HG03575 (cell line): ENCODE measurements around the gene ACKR3.

ENCODE experiments used
- ATAC-seq: cut with Tn5 transposase; IDR thresholded peaks from one replicate; pipeline ENCODE4 v1.9.1; 2021; ENCODE audit not compliant: unreplicated experiment, insufficient number of reproducible peaks, low FRiP score; ENCODE audit errors: extremely low read depth

The ACKR3 gene

DNA sequence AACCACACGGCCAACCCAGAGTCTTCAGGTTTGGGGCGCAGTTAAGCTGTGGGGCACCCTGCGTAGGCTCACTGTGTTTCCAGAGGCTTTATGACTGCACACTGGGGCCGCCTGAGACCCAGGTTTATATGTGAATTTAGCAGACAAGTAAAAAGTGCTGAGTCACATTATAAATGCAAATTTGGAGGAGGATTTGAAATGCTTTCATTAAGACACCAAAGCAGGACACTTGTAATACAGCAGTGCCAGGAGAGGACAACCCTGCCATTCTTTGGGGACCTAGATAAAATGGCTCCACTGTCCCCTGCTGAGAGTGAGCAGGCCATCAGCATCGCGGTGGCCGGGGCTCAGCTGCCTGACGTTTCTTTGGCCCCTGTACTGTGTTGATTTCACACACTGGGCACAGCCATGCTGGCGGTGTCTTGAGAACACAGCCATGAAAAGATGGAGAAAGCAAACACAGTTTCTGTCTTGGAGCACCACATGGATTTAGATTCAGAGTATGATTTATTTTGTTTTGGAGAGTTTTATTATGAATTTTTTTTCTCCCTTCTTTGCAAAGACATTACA is 10.2 kb downstream of the ACKR3 start:
- ATAC-seq = no peak

DNA sequence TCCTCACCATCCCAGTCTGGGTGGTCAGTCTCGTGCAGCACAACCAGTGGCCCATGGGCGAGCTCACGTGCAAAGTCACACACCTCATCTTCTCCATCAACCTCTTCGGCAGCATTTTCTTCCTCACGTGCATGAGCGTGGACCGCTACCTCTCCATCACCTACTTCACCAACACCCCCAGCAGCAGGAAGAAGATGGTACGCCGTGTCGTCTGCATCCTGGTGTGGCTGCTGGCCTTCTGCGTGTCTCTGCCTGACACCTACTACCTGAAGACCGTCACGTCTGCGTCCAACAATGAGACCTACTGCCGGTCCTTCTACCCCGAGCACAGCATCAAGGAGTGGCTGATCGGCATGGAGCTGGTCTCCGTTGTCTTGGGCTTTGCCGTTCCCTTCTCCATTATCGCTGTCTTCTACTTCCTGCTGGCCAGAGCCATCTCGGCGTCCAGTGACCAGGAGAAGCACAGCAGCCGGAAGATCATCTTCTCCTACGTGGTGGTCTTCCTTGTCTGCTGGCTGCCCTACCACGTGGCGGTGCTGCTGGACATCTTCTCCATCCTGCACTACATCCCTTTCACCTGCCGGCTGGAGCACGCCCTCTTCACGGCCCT is 11.2 kb downstream of the ACKR3 start:
- no peak for ATAC-seq

GRCh38 chr2:236581546-236581945 is 11.9 kb downstream of the ACKR3 start:
- ATAC-seq = no peak

GRCh38 chr2:236582968-236583367 is 13.3 kb downstream of the ACKR3 start:
- no peak for ATAC-seq

DNA sequence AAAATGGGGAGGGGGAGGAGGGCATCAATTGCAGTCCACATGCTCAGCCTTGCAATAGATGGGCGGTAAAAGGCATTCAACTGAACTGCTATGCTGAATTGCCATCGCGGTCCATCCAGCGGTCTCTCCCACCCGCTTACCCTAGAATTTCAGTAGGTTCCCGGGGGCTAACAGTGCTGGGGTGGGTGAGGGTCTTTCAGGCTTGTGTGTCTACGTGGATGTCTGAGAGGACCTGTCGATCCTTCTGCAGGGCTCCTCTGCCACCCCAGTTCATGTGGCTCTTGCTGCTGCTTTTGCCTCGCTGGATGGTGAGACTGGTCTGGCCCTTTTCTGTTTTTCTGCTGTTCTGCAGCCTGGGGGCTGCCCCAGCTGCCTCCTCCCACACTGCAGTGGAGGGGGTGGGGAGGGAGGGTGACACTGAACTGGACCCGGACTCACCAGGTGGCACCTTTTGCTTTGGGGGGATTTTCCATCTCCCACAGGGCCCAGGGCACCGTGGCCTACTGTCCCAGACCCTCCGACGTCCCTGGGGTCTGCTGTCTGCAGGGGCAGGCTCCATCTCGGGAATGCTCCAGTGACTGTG is 14.1 kb downstream of the ACKR3 start:
- no peak for ATAC-seq

DNA sequence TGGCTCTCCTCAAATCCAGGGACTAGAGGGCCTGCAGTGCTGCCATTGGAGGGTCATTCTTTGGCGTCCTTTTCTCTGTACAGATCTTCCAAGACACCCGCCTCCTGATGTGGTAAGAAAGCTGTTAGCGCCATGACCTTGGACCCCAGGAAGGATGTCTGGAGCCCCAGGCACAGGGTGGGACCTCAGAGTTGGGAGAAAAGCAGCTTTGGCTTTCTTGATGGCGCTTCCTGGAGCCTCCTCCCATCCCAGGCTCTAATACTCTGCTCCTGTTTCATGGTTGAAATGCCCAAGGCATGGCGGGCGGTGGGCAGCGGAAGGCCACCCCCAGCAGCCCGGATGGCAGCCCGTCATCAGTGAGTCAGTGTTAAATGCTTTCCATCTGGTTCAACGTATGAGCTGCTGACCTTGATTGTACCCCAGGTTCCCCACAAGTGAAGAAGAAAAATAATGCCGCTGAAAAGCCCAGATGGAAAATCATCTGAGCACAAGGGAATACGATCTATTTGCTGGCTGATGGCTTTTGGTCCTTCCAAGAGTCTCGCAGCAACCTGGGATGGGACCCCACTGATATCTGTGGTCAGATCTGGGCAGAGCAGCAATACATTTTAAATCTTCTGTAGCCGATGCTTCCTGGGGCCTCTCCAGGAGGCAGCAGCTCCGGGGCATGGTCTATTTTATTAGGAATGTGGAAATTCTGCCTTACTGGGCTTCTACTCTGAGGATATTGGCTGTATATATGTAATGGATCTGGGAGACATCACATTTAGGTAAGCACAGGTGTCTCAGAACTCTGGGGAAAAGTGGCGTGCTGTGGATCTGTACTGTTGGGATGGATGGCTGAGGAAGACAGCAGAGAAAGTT is 15.1 kb downstream of the ACKR3 start:
- ATAC-seq = no peak

GRCh38 chr2:236585966-236586365 is 16.3 kb downstream of the ACKR3 start:
- ATAC-seq = no peak

GRCh38 chr2:236587861-236588815 is 18.5 kb downstream of the ACKR3 start:
- ATAC-seq = no peak

GRCh38 chr2:236588932-236589592 is 19.4 kb downstream of the ACKR3 start:
- ATAC-seq = no peak

GRCh38 chr2:236590846-236591245 is 21.2 kb downstream of the ACKR3 start:
- no peak for ATAC-seq

GRCh38 chr2:236592821-236593220 is 23.2 kb downstream of the ACKR3 start:
- no peak for ATAC-seq

DNA sequence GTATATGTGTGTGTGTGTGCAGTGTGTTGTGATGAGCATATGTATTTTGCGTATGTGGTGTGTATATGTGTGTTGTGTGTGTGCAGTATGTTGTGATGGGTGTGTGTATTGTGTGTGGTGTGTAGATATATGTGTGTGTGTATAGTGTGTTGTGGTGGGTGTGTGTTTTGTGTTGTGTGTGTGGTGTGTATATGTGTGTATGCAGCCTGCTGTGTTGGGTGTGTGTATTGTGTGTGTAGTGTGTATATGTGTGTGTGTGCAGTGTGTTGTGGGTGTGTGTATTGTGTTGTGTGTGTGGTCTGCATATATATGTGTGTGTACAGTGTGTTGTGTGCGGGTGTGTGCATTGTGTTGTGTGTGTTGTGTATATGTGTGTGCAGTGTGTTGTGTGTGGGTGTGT is 23.9 kb downstream of the ACKR3 start:
- no peak for ATAC-seq

- ATAC-seq = no peak
Measured at GRCh38 chr2:236593956-236594355, 24.3 kb downstream of the ACKR3 start.

GRCh38 chr2:236597629-236598028 is 28.0 kb downstream of the ACKR3 start:
- ATAC-seq = no peak

GRCh38 chr2:236599059-236599458 is 29.4 kb downstream of the ACKR3 start:
- no peak for ATAC-seq

DNA sequence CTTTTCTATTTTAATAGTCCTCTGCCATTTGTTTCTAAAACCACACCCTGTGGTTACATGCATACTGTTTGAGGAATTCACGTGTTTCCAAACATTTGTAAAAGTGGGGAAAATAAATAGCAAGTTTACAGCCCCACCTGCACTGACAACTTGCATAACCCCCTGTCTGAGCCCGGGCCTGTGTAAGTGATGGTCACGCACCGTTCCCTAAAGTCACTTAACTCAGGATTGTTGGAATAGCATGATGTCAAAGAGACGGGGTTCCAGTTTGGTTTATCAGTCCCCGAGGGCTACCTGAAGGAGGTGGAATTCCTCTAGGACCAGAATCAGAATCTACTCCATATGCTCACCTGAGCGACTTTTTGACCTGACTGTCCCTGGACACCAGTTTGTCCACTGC is 30.5 kb downstream of the ACKR3 start:
- ATAC-seq = no peak

DNA sequence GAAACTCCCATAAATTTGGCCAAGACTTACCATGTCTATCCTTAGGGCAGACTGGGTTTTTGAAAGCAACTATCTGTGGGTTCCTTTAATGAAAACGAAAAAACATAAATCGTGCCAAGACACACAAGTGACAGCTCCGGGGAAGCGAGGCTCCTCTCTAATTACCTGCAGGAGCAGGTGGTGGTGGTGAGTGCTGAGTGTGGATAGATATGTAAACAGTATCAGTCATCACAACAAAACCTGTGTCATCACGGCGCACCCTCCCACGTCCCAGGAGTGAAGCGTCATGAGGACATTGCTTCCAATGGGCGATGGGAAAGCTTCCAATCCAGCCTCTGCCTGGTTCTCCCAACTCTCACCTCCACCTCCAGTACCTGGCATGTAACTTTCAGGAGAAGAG is 31.3 kb downstream of the ACKR3 start:
- no peak for ATAC-seq
